NCI-H1436 (cell line): ENCODE results near the gene GDF3.
"Not testable (repeated sequence)": the region's sequence is repeated elsewhere in the genome, so short reads cannot be mapped to it uniquely, and the experiment has no call there.

ENCODE experiments used
- DNase-seq: peaks from one replicate; lab custom pipeline; 2025; lab: John Stamatoyannopoulos, UW

Gene GDF3

DNA sequence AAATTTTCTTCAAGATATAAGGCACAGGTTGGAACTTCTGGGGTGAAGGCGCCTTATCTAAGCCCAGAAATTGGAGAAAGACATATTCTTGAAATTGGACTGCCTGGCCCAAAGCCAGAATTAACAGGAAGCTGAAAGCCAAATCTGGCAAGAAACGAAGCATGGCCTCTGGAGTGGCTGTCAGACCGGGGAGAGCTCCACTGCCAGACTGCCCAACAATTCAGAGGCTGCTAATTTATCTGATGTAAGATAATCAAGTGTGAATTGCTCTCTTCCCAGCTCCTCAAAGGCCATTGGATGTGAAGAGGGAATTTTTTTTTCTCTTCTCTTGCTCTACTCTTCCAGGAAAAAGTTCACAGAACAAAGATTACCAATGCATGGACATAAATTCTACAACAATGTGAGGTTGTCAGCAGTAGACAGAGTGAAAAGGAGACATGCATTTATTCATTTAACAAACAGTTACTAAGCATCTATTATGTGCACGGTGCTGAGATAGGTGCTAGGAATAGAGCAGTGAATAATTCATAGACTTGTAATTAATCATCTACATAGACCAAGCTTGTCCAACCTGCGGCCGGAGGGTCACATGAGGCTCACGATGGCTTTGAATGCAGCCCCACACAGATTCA is at the start of gene GDF3:
Gene GDF3, minus strand, starts transcription at position 210 of the 632 bp plus-strand sequence. Its CDS starts 47 bp downstream, at position 163.
- no peak for DNase-seq

DNA sequence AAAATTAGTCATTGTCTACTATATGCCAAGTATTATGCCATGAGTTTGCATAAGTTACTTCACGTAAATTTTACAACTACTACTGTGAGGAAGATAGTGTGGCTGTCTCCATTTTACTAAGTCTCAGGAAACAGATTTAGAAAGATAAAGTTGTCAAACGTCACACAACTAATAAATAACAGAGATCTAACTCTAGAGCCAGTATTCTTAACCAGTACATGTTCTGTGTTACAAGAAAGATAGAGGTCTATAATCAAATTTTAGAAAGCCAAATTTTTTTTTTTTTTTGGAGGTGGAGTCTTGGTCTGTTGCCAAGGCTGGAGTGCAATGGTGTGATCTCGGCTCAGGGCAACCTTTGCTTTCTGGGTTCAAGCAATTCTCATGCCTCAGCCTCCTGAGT is 37.4 kb upstream of the GDF3 start:
- DNase-seq: no peak

DNA sequence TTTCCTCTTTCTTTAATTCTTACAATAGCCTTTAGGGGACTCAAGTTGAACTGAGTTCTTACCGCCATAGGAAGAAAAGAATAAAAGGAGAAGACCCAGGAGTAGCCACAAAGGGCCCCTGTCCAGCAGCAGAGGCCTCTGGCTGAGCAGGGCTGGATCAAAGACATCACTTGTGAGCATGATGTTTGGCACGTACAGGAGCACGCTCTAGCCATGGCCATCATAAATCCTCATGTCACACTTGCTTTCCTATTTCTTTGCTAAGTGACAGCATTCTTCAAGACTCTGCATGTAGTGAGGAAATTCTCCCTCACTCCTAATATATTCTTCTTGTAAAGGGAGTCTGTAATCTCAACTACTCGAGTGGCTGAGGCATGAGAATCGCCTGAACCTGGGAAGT is 35.9 kb upstream of the GDF3 start:
- no peak for DNase-seq

DNA sequence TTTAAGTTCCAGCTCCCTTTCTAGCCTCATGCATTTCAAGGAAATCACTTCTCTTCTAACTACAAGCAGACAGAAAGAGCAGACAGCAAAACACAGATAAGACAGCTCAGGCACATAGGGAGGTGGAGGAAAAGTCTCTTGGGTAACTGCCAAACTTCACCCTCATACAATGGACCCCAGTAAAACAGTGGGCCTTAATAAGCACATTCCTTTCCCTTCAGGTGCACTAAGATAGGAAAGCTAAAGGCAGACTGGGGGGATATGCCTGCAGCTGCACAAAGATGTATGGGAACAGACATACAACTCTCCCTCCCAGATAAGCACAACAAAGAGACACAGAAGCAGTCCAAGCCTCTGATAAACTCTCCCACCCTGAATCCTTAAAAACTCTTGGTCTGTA is 35.4 kb upstream of the GDF3 start:
- DNase-seq: not testable (repeated sequence)

DNA sequence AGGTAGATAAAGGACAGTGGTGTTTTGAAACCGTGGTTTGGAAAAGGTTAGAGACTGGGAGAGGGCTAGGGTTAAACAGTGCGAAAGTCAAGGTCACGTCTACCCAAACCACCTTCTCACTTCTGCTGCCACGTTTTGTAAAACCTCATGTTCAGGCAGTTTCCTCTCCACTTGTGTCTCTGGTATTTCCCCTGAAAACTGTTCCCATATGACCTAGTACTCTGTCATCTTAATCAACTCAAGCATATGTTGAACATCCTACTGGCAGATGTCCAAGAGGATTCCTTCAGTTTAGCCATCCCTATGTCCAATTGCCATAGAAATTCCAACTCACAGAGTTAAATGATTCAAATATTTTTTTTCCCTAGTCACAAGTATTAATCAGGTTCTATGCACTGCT is 34.2 kb upstream of the GDF3 start:
- DNase-seq: no peak

DNA sequence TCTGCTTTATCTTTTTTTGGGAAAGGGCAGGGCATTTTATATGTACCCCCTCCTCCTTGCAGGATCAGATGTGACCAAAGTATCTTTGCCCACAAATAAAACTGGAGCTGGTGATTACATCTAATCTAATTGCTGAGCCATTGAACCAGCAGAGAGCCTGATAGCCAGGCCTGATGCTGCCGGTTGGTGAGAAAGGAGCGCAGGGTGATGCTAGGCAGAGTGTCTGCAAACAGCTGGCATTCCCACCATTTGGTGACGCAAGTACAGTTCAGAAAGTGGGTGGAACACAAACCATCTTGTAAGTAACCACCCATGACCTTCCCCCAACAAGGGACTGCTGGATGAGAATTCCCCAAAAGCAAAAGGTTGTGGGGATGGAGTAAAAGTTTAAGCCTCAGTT is 28.4 kb upstream of the GDF3 start:
- no peak for DNase-seq

DNA sequence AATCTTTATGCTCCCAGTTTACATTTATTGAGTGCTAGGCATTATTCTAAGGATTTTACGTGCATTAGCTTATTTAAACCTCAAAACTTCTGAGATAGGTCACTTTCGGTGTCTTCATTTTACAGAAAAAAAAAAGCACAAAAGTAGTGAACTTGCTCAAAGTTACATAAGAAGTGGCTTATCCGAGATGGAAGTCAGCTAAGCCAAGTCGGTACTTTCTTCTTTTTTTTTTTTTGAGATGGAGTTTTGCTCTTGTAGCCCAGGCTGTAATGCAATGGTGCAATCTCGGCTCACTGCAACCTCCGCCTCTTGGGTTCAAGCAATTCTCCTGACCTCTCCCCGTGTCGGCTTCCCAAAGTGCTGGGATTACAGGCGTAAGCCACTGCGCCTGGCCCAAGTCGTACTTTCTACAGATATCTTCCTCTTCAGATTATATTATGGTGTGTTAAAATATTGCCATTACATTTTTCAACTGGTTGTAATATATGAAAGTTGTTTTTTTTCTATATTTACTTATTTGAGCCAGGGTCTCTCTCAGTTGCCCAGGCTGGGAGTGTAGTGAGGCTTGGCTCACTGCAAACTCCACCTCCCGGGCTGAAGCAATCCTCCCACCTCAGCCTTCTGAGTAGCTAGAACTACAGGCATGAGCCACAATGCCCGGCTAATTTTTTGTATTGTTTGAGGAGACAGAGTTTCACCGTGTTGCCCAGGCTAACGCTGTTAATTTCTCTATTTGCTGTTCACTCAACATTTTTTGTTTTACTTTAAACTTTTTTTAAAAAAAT is 24.6 kb upstream of the GDF3 start:
- no peak for DNase-seq

DNA sequence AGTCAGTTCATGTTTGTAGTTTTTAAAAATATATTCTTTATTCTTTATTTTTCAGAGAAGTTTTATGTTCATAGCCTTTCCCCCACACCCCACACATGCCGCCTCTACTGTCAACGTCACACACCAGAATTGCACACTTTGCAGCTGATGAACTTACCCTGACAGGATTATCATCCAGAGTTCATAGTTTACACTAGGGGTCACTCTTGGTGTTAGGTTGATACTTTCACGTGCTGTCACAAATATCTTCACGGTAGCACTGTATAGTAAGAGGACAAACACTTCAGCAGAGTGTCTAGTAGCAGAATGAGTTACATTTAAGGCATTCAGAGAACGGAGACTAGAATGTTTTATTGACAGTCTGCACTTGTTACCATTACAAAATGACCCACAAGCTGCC is 20.8 kb upstream of the GDF3 start:
- no peak for DNase-seq

DNA sequence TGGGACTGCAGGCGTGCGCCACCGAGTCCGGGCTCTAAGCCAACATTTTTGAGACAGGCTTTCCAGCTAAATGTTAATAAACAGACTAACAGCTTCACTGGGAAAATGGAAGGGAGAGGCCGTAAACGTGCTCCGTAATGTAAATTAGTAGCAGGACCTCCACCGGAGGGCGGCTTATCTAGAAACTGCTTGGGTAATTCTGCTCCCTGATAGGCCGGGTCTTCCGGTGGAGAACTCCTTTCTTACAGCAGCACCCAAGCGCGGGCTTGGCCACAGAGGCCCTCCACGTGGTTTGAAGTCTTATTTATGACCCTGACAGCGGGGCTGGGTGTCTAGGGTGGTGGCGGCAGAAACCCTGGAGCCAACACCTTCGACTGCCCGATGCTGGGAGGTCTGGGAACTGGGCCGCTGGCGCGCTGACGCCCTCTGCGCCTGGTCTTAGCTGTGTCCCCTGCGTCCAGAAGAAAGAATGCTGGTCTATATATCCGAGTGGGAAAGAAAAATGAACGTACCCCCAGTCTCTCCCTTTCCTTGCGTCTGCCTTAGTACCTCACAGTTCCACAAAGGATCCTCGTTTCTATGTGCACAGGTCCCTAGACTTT is 17.4 kb upstream of the GDF3 start:
- no peak for DNase-seq

DNA sequence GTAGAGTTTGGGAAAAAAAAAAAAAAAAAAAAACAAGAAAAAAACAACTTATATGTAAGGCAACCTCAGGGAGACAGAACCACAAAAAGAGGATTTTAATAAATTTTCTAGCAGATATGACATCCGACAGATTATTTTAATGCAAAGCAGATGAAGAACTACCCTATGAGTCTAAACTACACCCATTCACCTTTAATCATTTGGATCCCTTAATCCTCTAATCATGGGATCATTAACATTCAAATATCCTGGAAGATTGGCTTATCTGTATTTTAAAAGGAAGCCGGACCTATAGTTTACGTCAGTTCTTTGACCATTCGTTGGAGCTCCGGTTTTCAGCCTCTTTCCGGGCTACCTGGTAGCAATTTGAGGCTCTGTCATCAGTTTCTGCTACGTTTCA is 15.6 kb upstream of the GDF3 start, which contains the start of gene DPPA3:
Gene DPPA3, plus strand, starts transcription at position 301 of the 400 bp plus-strand sequence. CDS start 138 bp downstream, outside the sequence.
- no peak for DNase-seq

DNA sequence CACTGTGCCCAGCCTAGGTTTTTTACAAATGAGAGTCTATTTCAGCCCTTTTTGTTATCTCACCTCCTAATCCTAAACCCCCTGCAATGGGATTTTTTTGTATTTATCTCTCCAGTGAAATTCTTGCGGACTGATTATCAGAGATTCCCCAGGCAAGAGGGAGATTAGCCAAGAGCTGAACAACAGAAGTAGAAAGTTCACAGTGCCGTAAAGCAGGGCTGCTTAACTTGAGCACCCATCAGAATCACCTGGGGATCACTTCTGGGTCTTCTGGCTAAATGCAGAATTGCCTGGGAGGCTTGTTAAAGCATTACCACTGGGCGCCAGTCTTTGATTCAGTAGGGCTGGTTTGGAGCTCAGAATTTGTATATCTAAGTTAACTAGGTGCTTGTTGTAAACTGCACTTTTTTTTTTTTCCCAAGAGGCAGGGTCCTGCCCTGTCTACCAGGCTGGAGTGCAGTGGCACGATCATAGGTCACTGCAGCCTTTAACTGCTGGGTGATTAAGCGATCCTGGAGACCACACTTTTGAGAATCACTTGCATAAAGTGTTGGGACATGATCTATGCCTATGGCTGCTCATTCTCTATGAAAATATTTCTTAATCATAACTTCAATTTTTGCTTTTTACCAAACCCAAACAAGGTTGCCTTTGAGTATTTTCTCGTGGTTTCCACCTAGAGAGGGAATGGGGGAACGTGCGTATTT is 14.5 kb upstream of the GDF3 start:
- no peak for DNase-seq

DNA sequence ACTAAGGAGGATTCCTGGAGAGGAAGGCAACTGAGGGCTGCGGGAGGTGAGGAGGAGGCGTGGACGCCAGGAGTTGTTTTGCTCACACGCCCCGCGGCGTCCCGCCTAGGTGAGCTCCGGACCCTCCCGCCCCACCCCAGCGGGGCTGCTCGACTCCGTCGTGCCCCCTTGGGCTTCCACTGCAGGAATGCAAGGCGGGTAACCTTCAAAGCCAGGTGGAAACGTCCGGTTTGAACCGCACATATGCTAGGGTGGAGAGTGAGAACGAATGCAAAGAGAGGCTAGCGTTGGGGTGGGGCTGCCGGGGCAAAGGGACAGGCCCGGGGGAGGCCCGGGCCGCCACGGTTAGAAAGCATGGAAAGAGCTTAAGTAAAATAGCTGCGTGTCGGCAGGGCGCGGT is 10.3 kb upstream of the GDF3 start:
- DNase-seq: no peak

DNA sequence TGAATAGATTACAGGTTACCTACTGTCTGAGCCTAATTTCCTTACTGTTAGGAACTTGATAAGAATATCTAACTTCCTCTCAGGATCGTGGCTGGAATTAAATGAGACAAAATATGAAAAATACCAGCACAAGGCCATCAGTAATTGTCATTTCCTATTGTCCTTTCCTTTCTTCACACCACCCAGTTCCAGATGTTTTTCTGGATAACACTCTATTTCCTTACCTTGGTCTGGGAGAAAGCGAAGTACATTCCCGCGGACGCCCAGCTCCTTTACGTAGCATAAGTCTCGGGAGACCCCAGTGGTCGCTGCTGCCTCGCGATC is 376 bp downstream of the GDF3 start:
- DNase-seq: no peak

DNA sequence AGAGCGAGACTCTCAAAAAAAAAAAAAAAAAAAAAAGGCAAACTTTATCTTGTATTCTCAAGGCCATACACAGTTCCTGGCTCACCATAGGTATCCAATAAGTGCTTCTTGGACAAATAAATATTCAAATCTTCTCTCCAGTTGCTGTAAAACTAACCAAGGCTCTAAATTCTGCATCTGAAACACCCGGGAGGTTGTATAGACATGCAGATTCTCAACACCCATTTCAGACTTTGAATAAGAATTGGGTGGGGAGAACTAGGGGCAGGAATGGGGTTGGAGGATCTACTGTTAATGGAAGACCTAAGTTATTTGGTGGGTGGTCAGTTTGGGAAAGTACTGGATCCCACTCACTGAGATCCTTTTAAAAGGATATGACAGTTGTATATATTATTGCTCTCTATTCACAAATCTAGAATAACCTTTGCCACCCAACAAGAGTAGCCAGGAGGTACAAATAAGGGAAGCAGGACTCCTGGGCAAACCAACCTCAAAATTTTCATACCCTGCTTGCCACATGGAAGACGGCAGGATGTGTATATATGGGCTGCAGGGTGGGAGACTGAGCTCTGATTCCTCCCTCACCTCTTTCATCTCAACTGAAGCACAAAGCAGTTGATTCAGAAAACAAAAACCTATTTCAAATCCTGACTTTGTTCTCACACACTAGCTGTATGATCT is 879 bp downstream of the GDF3 start:
- no peak for DNase-seq

DNA sequence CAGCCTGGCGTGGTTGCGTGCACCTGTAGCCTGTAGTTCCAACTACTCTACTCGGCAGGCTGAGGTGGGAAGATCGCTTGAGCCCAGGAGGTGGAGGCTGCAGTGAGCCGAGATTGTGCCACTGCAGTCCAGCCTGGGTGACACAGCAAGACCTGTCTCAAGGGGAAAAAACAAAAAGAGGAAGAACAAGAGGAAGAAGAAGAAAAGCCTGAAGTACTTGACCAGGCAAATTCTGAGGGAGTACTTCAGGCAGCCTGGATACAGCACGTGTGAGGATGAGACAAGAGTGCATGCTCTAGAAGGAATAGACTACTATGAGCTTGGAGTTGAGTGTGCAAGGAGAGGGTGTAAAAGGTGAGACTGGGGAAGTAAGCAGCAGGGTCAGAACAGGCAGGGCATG is 1.8 kb downstream of the GDF3 start:
- no peak for DNase-seq

DNA sequence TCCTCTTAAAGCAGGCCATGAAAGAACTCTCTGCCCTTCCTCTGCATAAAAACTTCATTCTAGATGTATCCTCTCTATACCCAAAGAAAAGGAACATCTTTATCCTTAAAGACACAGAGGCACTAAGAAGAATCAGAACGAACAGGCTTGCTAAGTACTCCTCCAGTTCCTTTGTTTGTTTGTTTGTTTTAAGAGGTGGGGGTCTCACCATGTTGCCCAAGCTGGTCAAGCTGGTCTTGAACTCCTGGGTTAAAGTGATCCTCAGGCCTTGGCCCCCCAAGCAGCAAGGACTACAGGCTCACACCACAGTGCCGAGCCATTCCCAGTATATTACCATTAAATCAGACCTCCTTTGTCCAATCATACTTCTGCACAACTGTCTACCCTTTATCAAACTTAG is 14.0 kb downstream of the GDF3 start:
- no peak for DNase-seq

DNA sequence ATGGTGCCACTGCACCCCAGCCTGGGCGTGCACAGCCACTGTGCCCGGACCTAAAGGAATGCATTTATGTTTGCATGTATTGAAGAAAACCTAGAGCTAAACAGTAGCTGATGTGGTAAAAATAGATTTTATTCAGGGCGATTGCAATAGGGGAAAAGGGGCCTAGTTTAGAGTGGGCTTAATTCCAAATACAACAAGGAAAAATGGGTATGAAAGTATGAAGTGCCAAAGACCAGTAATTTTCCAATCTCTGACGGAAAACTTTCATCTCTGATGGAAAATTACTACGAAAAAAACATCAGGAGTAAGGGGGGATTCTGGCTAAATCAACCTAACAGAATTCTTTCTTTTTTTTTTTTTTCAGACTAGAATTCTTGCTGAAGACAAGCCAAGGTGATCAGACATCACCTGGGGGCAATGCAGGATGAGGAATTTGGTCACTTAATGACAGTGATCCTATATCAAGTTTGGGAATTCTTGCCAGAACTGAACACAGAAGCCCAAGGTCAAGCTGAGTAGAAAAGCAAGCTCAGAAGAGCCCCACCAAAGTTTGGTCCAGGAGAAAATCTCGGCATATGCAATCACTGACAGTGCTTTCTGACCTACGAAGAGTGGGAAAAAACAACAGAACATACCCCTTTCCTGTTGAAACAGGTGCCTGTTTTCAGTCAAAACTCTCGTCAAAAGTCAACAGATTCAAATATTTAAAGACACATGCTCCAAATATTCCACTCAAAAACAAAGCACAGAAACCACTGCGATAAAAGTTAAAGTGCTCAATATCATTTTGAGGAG is 16.1 kb downstream of the GDF3 start:
- DNase-seq: no peak

DNA sequence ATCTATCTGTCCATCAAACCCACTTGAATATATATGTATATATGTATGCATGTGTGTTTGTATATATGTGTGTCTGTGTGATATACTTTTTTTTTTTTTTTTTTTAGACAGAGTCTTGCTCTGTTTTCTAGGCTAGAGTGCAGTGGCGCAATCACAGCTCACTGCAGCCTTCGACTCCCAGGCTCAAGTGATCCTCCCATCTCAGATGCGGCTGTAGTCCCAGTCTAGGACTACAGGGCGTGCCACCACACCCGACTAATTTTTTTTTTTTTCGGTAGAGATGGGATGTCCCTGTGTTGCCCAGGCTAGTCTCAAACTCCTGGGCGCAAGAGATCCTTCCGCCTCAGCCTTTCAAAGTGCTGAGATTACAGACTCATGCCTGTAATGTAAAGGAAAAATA is 16.8 kb downstream of the GDF3 start:
- no peak for DNase-seq

DNA sequence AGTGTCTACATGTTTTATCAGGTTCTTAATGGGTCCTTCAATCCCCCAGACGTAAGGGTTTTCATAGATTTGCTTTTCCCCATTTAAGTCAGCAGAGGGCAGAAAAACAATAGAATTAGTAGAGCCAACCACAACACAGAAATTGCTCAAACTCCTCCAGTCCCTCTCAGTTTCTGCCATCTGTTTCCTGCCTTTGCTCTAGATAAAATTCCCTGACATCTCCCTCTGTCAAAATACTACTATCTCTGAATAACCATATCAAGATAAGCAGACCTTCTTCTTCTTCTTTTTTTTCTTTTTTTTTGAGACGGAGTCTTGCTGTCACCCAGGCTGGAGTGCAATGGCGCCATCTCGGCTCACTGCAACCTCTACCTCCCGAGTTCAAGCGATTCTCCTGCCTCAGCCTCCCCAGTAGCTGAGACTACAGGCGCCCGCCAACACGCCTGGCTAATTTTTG is 18.1 kb downstream of the GDF3 start:
- not testable (repeated sequence) for DNase-seq

DNA sequence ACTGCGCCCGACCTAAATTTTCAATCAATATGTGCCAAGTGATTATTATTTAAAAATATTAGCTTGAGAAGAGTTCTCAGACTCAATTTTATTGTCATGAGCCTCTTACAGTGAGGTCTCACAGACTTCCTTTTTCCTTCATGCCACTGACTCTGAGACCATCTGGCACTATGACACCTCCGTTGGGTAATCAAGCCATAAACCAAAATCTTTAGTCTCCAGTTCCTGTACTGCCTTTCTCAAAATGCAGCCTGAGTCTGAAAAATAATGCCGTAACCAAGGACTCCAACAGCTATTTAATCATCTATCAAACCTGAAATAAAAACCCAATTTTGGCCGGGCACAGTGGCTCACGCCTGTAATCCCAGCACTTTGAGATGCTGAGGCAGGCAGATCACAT is 20.1 kb downstream of the GDF3 start:
- not testable (repeated sequence) for DNase-seq

DNA sequence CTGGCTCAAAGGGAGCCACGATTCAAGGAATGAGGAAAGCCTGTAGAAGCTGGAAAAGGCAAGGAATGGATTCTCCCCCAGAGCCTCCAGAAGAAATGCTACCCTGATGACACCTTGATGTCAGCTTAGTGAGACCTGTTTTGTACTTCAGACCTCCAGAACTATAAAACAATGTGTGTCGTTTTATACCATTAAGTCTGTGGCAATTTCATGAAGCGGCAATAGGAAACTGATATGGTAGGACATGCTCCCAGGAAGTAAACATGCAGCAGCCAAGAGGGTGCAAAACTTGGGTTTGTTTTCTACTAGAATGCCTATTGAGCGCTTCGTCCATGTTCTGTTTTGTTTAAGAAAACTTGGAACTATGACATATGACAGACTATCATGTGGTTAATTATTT is 27.4 kb downstream of the GDF3 start:
- no peak for DNase-seq
